COLO829 (cell line): ENCODE data around the gene CABCOCO1.
"Not testable (repeated sequence)": the region's sequence is repeated elsewhere in the genome, so short reads cannot be mapped to it uniquely, and the experiment has no call there.

Experiments used
- DNase-seq: peaks from one replicate; pipeline ENCODE4 v3.0.0; 2012; ENCODE audit warnings: low spot score

CABCOCO1 gene

DNA sequence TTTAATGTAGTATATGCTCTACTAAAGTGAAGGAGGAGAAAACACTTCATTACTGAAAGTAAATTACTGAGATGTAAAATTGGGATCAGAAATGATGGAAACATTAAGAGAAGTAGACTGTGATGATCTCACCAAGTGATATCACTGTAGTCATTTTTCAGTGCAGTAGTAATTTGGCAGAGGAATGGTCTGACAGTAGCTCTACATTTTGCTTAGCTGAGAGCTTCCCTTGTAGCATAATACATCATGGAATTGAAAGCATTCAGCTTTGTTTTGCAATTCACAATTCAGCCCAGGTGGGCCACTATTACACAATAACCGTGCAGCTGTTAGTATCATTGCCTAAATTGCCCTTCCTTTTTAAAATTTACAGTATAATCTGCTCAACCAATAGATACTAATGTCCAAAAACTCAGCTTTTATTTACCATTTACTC, 19.4 kb upstream of the CABCOCO1 start:
- no peak for DNase-seq

DNA sequence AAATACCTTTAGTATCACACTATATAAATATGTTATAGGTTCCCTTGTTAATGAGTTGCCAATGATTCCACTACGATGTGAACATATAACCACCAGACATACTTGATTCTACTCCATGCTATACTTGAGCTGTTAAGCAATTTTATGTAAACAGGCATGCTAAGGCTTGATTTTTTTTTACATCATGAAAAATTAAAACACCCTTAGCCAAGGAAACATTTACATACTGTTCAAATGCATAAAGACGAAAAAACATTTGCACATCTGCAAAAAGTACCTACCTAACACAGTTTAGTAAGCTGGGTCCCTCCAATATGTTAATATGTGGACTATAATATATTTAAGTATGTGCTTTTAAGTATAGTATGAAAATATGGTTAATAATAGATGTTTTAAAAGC, 9.0 kb upstream of the CABCOCO1 start:
- DNase-seq = no peak

DNA sequence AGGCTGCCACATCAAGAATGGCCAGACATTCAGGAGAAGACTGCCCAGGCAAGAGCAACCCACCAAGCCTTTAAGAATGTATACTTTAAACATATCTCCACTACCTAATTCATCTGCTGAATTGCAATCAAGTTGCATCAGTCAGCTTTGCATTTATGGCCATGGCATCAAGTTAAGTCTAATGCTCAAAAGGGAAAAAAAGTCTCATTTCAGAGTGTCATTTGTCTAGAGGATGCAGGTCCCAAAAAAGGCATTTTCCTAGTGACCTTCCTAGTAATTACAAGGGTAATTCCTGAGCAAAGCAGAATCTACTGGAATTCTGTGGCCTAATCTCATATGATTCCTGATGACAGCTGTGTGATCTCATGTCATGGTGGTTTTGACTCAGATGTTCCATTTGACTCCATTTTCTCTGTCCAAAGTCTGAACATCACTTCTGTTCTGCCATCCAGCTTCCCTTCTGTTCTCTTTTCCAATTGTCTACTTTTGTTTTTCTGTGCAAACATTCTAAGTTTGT, 7.3 kb upstream of the CABCOCO1 start:
- no peak for DNase-seq

DNA sequence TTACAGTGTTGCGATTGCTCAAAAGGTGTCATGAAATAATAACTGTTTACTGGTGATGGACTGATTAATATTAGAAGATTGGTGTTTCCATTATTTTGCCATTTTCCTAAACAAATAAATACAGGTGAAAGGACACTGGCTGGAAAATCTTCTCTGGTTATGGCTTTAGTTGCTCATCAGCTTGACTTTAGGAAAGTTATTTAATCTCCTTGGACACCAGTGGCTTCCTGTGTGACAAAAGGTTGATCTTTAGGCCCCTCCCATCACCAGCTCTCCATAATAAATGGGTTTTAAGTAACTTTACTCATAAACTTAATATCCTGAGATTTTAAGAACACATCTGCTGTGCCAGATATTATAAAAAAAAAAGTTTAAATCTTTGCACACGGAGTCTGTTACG, 737 bp downstream of the CABCOCO1 start:
- DNase-seq = no peak

DNA sequence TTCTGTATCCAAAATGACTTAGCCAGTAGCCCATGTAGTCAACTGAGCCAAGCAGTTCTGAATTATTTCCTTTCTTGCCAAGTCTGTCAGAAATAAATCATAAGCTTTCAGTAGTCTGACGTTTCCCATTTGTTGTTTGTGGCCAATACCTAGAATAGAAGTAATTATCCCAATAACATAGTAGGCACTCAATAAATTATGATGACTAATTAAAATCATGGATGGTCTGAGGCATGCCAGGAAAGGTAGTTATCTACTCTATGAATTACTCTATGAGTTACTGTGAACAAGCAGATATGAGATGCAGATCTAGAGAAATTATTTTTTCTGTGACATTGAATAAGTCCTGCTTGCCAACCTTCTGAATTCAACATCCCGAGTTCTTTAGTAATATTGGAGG, 2.3 kb downstream of the CABCOCO1 start:
- no peak for DNase-seq

DNA sequence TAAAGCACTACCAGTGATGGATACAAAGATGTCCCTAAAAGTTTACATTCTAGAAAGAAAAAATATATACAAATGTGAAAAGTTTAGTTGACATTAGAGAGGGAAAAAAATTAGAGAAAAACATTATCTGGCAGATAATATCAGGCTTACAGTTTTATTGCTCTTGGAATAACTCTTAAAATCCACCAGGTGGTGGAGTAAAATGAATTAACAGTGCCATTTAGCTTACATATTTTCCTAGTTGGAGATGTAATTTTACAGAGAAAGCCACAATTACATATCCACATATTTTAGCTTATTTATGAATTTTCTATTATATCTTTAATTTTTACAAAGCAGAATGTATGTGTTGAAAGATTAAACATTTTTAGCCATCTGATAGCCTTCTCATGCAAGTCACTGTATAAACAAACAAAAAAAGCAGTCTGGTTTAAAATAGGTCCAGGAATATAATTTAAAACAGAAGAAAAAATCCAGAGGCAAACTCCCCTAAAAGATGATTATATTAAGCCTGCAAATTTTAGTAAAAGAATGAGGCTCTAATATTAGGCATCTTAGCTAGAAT, 6.5 kb downstream of the CABCOCO1 start:
- DNase-seq = no peak

DNA sequence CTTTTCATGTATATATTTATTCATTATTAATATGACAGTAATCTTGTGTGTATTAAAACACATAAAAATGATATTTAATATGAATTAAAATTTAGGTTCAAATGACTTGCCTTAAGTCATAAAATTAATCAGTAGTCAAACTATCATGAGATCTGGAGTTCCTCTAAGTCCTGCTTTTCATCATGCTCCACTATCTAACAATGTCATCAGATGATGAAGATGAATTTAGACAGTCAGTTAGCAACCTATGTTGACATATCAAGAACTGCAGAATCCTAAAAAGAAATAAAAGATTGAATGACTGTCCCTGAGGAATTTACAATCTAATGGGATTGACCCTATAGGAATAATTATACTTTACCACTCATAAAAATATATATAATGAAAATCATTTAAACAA, 7.1 kb downstream of the CABCOCO1 start:
- DNase-seq = no peak

DNA sequence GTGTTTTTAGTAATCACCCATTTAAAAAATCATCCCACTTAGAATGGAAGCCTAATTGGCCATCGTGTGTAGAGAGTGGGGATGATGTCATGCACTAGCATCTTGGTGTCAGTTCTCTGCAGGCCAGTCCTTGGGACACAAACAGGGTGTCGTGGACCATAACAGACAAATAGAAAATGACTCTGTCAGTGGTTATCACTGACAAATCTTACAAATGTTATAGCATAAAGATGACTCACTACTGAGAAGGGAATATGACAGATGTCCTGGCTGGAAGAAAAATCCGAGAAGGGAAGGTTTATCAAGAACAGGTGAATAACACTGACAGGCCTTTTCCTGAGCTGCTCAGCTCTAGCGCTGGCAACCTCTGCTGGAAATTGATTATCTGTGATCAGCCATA, 10.6 kb downstream of the CABCOCO1 start:
- DNase-seq = no peak

DNA sequence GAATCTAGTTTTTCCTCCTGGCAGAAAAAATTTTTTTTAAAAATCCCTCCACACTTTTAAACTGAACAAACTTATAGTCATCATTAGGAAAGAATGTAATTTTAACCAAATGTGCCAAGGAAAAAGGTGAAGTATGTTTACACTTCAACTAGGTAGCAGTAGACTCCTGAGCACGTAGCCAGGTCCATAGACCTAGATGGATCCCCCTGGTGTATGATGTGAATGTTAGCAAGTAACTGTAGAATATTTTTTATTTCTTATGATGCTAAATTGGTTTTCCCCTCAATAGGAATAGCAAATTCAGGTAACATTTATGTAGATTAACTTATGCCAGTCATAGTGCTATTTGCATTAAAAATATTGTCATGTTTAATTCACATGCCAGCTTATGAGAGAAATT, 19.6 kb downstream of the CABCOCO1 start:
- DNase-seq = no peak

DNA sequence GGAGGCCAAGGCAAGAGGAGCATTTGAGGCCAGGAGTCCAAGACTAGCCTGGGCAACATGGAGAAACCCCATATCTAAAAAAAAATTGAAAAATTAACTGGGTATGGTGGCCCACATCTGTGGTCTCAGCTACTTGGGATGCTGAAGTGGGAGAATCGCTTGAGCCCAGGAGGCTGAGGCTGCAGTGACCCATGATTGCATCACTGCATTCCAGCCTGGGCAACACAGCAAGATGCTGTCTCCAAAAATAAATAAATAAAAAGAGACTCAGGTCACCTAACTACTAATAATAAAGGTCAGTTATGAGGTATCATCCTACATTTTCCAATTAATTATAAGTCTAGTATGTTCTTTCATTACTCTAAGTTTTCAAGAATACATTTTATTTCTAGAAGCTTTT, 20.6 kb downstream of the CABCOCO1 start:
- DNase-seq = no peak

DNA sequence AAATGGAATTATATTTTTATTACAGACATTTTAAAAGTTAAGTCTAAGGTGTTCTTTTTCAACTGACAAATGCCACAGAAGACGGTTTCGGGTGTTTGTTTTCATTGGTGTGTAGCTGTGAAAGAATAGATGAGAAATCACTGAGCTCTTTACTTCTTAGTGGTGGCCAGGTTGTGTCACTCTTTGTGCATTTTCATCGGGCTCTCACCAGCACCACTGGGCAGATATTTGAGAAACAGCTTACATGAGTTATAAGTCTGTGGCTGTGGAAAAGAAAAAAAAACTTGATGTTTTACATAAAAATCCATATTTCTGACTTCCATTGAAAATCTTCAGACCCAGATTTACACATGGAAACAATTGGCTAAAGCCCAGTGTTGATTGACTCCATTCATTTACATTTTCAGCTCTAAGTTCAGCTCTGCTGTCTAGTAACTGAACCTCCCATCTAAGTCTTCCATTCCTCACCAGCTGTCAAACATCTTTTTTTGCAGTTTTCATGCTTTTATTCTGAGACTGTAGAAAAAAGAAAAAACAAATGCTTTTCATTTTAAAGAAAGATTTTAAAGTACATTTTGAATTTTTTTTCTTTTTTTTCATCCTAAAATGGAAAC, 22.3 kb downstream of the CABCOCO1 start:
- DNase-seq = no peak

DNA sequence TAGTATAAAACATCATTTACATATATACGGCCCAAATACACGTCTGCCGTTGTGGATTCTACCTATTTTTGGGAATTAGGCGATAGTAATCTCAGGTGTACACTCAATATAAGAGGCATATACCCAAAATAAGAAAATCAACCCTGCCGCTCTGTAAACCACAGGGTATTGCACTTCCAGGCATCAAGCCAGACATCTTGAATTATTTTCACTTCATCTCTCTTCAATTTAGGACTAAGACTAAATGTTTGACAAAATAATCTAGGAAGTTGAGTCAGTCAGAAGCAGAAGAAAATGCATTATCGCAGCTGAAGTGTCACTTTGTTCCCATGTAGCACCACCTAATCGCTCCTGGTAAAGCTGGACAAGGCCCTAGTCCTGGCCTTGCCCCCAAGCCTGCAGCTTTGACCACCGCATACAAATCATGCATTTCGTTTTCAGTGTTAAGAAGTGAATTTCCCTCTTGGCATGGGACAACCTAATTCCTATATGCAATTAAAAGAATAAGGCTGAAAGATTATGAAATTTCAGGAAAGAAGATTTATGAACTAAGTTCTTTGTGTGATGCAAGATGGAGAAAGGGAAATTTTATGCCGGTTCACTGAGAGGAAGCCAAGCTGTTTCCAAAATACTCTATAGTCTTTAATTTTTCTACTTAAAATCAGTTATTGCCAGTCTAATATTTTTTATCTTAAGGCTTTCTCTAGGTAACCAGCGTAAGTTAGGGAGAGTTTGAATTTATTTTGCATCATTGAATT, 26.0 kb downstream of the CABCOCO1 start:
- DNase-seq = no peak

DNA sequence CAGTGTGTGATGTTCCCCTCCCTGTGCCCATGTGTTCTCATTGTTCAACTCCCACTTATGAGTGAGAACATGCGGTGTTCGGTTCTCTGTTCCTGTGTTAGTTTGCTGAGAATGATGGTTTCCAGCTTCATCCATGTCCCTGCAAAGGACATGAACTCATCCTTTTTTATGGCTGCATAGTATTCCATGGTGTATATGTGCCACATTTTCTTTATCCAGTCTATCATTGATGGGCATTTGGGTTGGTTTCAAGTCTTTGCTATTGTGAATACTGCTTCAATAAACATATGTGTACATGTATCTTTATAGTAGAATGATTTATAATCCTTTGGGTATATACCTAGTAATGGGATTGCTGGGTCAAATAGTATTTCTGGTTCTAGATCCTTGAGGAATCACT, 28.9 kb downstream of the CABCOCO1 start:
- DNase-seq = not testable (repeated sequence)

DNA sequence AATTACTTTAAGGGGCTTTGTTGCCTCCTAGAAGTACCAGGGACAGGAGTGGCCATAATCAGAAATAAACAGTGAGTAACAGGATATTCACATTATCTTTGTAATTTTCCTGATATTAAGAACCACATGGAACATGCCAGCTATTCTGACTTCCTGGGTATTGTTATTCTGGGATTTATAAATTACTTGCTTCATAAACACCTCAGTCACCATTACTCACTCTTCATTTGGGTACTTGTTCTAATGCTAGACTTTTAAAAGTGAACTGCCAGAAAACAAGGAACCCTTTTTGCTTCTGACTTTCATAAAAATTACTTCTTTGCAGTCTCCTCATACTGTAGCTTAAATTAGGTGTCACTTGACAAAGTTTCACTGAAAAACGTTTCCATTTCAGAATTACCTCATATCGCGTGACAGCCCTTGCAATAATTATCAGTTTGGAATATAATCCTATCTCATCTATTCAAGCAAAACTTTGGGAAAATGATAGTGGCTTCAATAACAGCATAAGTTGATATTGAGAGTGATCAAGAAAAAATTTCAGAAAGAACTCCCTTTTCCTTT, 29.8 kb downstream of the CABCOCO1 start:
- DNase-seq = no peak

DNA sequence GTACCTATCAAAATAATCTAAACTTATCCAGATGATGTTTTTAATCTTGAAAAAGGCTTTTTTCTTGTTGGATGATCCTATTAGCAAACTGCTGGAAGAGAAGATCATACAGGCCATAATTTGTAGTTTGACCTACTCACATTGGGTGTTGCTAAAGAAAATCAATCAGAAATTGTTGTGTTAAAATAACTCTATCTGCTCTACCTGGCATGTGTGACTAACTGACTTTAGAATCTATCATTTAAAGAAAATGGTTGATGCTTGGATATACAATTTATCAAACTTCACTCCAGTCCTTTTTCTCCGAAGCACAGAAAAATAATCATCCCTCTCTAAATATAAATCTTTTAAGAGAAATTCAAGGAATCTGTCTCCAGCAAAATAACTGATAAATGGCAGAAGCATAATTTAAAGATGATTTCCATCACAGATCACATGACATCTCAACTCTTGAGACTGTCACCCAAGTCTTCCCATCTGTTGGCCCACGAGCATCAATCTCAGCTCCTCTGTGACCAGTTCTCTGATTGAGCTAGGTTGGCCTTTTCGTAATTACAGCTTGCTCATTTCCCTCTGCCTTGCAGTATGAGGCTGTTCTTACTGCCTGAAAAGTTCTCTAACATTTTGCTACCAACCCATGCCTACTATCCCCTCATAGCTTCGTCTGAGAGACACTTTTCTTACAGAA, 36.4 kb downstream of the CABCOCO1 start:
- DNase-seq = no peak

DNA sequence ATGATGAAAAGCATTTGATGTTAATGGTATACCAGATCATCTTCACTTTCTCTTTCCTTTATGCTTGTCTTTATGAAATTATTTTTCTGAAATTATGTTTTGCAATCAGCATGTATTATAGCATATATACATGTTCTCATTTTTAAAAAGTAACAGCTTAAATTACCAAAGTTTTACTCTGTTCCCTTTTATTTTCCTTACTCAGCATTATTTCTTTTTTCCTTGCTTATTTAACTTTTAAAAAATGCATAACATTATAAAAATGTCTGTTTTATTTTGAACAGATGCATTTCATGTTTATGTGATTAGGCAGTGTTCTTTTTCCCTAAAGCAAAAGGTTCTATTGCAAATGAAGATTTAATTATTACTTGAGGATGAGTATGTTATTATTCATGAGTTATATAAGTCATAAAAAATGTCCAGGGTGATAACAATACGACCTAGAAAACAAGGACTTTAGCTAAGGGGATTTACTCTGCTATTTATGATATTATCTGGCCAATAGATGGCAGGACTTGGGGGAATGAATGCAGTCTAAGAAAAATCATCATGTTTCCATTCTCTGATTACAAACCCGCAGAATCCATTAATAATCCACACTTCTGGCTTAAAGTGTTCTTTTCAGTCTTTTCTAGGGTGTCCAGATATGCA, 38.5 kb downstream of the CABCOCO1 start:
- DNase-seq = no peak

DNA sequence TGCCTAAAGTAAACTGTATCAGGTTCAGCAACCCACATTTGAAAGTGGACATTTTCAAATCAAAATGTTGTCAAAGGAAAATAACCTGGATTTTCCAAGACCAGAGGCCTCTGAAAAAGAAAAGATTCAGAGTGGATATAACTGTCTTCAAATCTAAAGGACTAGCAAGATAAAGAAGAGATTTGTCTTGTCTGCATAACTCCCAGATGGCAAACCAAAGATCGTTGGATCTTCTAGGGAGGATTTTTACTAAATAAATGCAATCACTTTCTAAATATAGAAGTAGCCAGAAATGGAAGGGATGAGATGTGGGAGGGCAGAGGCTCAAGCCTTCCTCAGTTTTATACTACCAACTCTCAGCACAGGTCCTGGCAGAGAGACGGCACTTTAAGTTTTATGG, 39.0 kb downstream of the CABCOCO1 start:
- DNase-seq = no peak

DNA sequence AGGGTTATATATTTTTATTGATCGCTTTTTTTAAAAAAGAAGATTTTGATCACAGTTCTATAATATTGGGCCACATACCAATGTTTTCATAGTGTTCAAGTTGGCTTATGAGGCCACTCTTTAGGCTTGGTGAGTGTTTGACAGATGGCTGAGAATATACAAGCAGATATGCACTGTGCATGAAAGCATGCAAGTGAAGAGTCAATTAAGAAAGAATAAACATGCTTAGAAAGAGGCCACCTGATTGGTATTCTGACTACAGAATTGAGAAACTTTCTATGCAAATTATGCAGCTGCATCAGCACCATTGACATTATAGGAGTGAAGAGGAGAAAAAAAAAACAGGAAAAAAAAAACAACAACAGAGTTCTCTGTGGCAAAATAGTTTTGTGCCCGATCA, 39.9 kb downstream of the CABCOCO1 start:
- DNase-seq = no peak

DNA sequence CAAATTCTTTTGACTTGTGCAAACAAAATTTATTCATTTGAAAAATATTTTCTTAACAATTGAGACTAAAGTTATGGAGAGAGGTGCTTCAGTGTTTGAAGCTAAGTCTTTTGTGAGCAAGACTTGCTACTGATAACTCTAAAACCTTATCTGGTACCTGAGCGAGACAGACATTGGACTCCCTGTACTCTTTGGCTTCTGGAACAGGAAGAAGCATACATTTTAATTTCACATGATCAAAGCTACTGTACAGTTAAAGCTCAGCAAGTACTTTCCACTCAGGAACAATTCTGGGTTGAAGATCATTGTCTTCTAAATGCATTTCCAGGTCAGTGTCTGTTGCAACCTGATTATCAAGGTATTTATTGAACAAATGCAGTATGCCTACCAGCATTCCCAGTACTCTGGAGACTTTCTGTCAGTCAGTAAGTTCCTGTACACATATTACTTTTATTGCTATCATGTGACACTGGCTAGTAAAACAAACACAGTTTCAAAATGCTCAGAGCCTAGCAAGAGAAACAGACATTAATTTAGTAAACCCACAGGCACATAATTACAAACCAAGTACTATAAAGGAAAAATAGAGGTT, 42.4 kb downstream of the CABCOCO1 start:
- no peak for DNase-seq

DNA sequence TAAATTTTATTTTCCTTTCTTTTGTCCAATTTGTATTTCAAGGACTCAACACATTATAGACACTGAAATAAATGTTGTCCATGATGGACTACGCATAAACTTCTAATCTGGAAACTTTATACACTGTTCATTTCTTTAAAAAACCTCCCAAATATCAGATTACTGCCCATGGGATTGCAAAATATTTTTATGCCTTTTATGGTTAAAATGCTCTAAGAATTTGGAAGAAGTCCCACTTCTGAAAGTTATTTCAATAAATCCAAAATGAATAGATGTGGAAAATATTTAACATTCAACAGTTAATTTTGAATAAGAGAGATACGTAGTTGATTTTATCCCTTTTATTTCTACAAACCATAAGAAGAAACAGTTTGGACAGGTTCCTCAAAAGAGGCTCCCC, 46.1 kb downstream of the CABCOCO1 start:
- DNase-seq = no peak

DNA sequence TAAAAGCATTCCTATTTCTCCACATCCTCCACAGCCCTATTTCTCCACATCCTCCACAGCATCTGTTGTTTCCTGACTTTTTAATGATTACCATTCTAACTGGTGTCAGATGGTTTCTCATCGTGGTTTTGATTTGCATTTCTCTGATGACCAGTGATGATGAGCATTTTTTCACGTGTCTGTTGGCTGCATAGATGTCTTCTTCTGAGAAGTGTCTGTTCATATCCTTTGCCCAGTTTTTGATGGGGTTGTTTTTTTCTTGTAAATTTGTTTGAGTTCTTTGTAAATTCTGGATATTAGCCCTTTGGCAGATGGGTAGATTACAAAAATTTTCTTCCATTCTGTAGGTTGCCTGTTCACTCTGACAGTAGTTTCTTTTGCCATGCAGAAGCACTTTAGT, 49.4 kb downstream of the CABCOCO1 start:
- not testable (repeated sequence) for DNase-seq

DNA sequence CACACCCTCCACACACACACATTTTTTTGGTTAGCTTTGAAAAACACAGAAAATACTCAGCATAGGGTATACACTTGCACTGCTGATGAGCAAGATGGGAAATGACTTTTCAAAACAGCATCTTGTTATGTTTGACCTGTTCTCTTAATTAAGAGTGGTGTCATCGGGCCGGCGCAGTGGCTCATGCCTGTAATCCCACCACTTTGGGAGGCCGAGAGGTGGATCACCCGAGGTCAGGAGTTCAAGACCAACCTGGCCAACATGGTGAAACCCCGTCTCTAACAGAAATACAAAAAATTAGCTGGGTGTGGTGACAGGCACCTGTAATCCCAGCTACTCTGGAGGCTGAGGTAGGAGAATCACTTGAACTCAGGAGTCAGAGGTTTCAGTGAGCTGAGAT, 56.7 kb downstream of the CABCOCO1 start:
- DNase-seq = not testable (repeated sequence)
